Neural cell (in vitro differentiated cells): ENCODE results near the gene PTK6.

Experiments used
- CTCF ChIP-seq: fragments of 450-650 bp; IDR thresholded peaks from 2 replicates; pipeline ENCODE4 v1.5.1; 2014; ENCODE audit warnings: antibody characterized with exemption, mild to moderate bottlenecking, moderate library complexity; ENCODE audit not compliant: poor library complexity, severe bottlenecking
- EP300 ChIP-seq: fragments of 450-650 bp; conservative IDR thresholded peaks from 2 replicates; pipeline ENCODE4 v1.6.1; 2014; ENCODE audit warnings: antibody characterized with exemption, mild to moderate bottlenecking, moderate library complexity; ENCODE audit not compliant: poor library complexity, severe bottlenecking
- EZH2 ChIP-seq: fragments of 200-600, 300-800 bp; shearing (Covaris generic), sonication (generic); IDR thresholded peaks from 2 replicates; pipeline ENCODE4 v1.6.1; 2014; ENCODE audit warnings: antibody characterized with exemption, low read length, borderline replicate concordance, mild to moderate bottlenecking; ENCODE audit not compliant: insufficient read depth, poor library complexity, severe bottlenecking
- MXI1 ChIP-seq: fragments of 450-650 bp; conservative IDR thresholded peaks from 2 replicates; pipeline ENCODE4 v1.6.1; 2014; ENCODE audit warnings: antibody characterized with exemption, mild to moderate bottlenecking; ENCODE audit not compliant: poor library complexity, severe bottlenecking
- POLR2AphosphoS5 ChIP-seq: IDR thresholded peaks from 2 replicates; pipeline ENCODE4 v1.6.1; 2012
- RAD21 ChIP-seq: fragments of 450-650 bp; conservative IDR thresholded peaks from 2 replicates; pipeline ENCODE4 v1.6.1; 2014; ENCODE audit warnings: antibody characterized with exemption, mild to moderate bottlenecking, moderate library complexity
- REST ChIP-seq: IDR thresholded peaks from 2 replicates; pipeline ENCODE4 v1.6.1; 2012; ENCODE audit warnings: borderline replicate concordance
- SMC3 ChIP-seq: fragments of 450-650 bp; conservative IDR thresholded peaks from 2 replicates; pipeline ENCODE4 v1.6.1; 2014; ENCODE audit warnings: antibody characterized with exemption, mild to moderate bottlenecking, moderate library complexity; ENCODE audit not compliant: poor library complexity
- TAF1 ChIP-seq: IDR thresholded peaks from 2 replicates; pipeline ENCODE4 v1.6.1; 2012; ENCODE audit warnings: low read depth

DNA sequence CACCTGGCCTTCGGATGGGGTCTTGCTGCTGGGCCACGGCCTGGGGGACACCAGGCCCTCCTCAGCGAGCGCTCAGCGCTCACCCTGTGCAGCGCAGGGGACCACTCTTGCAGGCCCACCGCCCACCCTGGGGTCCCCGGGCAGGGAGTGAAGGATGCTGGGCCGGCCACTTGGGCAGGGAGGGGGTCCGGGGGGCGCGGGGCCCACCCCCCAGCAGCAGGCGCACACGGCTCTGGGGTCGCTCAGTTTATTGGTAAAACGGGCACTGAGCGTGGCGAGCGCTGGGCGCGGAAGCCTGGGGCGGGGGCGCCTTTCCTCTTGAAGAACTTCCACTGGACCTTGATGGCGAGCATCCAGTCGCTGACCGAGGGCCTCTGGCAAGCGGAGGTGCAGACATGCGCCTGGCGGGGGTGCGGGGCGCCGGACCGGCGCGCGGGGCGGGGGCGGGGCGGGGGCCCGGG is 49.4 kb downstream of the PTK6 start:
- TF ChIP-seq EP300 (no peak), CTCF (no peak), POLR2AphosphoS5 (no peak), REST (no peak), RAD21 (no peak), EZH2 (no peak), TAF1 (no peak), SMC3 (no peak), MXI1 (no peak)
